DMS153 (cell line): ENCODE data around the gene LPAR2.
A peak's percentile ranks its signal among the peaks of the same experiment; 100 is the strongest.
"Not testable (repeated sequence)": the region's sequence is repeated elsewhere in the genome, so short reads cannot be mapped to it uniquely, and the experiment has no call there.

ENCODE experiments used
- DNase-seq: peaks from one replicate; lab custom pipeline; 2025; lab: John Stamatoyannopoulos, UW

LPAR2 gene

DNA sequence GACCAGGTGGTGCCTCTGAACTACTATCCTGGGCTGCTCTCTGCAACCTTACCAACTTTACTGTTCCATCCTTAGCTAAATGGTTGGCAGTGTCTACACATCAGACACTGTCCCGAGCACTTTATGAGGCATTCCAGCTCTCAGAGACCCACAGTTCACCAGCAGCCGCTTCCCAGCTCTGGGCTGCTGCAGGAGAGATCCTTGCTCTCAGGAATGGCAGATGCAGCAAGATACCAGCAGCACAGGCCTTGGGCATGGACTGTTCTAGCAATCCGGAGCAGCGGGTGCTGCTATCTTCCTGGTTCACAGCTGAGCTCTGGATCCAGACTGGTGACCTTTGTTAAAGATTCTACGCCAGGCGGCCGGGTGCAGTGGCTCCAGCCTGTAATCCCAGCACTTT is 3.3 kb upstream of the LPAR2 start:
- no peak for DNase-seq

DNA sequence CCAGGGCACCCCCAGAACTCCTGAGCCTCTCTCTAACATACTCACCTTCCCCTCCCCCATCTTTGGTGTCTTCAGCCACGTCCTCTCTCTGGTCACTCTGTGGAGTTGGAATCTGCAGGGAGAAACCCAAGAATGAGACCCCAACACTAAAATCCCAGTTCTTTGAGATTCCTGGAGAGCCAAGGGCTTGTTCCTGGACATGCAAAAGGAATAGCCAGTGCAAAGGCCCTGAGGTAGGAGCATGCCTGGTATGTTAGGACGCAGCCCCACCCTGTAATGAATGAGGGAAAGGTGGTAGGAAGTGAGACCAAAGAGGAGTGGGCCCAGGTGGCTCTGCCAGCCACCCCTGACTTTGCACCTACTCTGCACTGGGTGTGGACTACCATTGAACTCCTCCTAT is 2.4 kb upstream of the LPAR2 start:
- DNase-seq, result no peak

DNA sequence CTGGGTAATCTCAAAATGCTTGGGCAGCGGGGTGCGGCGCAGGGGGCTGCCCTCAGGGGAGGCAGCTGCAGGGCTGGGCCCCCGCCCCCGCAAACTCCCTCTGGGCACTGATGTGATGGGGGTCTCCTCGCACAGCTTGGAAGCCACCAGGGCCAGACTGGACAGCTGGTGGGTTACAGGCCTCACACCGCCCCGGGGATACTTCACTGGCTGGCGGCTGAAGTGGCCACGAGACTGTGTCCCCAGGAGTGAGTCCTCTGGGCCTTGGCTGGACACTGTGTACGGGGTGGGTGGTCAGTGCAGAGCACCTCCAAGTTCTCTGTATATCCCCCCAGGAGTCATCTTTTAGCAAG is 2.0 kb upstream of the LPAR2 start:
- no peak for DNase-seq

DNA sequence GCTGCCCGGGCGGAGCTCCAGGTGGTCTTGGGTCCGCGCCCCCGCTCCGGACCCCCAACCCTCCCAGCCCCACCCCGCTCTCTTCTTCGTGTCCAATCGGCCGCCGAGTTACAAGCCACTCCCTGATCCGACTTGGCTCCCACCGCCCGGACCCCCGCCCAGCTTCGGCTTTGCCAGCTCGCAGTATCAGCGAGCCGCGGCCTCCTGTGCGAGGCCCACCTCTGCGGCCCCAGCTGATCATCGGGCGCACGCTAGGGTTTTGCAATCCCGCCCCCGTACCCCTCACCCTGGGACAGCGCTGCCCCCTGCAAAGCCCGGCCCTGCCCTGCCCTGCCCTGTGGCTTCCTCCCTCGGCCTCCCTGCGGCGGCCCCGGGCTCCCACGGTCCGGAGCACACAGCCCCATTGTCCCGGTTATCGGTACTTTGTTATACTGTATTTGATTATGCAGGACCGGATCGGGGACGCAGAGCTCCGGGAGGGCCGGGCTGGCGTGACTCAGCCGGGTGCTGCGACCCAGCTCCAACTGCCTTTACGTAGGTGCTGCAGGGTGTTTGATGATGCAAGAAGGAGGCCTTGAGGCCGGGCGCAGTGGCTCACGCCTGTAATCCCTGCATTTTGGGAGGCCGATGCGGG is 598 bp upstream of the LPAR2 start:
- peak; percentile 31 for DNase-seq

DNA sequence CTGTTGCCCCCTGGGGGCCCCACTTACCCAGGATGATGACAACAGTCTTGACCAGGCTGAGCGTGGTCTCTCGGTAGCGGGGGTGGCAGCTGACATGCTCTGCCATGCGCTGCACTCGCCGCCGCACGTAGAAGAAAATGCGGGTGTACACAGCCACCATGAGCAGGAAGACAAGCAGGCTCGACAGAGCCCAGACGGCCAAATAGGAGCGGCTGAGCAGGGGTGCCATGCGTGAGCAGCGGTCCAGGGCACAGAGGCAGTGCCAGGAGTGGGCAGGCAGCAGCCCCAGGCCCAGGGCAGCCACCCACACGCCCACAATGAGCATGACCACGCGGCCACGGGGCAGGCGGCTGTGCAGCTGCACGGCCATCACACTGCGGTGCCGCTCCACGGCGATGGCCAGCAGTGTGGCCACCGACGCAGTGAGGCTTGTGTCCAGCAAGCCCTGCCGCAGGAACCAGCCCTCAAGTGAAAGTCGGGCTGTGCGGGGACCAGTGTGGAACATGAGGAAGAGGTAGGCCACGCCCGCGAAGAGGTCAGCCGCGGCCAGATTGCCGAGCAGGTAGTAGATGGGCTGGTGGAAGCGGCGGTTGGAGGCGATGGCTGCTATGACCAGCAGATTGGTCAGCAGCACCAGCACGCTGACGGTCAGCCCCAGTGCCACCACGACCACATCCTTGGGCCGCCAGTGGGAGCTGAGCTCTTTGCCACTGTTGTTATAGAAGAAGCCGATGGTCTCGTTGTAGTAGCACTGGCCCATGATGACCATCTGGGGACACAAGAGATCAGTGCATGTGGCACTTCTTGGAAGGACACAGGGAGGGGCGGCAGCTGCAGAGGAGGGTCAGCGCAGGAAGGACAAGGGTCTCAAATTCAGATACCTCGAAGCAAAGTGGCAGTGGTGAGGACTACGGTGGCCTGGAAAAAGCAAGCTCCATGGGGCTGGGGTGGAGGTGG is 1.2 kb downstream of the LPAR2 start:
- no peak for DNase-seq

DNA sequence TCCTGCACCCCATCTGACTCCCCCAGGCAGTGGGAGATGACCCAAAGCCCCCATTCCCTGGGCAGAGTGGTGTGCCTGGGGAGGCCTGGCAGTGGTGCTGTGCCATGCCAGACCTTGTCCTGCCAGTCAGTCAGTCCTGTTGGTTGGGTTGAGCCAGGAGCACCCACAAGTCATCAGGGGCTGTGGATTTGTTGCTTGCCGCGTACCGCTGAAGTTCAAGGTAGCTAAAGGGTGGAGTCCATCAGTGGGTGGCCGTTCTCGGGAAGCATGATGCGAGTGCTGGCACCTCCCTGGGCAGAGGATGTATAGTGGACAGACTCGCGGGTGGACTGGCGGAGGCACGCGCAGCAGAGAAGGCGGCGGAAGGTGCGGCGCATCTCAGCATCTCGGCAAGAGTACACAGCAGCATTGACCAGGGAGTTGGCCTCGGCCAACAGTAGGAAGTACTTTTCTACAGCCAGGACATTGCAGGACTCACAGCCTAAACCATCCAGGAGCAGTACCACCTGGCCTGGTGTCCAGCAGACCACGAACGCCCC is 3.9 kb downstream of the LPAR2 start:
- DNase-seq, result no peak

DNA sequence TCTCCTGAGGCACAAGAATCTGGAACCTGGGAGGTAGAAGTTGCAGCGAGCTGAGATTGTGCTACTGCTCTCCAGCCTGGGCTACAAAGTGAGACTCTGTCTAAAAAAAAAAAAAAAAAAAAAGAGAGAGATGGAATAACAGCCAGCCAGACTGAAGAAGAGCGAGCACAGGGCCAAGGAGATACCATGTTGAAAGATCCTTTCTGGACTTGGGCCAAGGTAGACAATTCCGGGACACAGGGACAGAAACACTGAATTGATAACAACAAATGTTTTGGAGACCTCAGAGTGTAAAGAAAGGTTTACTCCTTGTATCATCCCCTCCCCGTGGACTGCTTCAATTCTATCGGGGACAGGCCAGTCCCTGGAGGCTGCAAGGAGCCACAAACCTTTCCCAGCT is 4.6 kb downstream of the LPAR2 start:
- no peak for DNase-seq

DNA sequence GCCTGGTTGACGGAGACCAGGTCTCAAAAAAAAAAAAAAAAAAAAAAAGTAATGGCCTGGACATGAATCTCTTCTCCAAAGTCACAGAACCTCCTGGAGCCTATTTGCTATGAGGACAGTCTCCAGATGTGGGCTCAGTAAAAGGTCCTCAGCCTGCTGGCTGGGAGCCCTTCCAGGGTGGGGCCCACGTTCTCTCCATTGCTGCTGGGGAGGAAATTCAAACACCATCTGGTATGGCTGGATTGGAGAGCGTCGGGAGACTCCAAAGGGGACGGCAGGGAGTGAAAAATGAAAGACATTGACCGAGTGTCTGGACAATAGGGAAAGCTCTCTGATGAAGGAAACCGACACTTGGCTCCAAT is 8.2 kb downstream of the LPAR2 start:
- DNase-seq, result no peak

DNA sequence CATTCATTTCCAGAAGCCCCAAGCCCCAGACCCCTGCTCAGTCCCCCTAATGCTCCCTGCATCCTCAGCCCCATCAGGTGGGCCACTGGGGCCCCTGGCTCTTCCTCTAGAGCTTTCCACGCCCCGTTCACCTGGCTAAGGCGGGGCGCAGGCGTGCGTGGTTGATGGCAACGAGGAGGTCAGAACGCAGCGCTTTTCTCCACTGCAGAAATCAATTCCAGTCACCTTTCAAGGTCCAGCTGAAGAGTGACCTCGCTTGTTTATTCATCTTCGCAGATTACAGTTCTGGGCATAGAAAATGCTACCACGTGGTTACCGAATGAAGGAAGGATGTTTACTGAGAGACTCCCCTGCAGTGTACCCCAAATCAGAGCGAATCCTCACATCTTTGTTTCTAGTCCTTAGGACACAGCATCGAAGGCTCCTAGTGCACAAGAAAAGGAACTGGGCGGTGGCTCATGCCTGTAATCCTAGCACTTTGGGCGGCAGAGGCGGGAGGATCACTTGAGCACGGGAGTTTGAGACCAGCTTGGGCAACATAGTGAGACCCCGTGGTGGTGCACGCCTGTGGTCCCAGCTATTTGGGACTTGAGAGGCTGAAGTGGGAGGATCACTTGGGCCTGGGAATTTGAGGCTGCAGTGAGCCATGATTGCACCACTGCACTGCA is 8.7 kb downstream of the LPAR2 start:
- DNase-seq, result no peak

DNA sequence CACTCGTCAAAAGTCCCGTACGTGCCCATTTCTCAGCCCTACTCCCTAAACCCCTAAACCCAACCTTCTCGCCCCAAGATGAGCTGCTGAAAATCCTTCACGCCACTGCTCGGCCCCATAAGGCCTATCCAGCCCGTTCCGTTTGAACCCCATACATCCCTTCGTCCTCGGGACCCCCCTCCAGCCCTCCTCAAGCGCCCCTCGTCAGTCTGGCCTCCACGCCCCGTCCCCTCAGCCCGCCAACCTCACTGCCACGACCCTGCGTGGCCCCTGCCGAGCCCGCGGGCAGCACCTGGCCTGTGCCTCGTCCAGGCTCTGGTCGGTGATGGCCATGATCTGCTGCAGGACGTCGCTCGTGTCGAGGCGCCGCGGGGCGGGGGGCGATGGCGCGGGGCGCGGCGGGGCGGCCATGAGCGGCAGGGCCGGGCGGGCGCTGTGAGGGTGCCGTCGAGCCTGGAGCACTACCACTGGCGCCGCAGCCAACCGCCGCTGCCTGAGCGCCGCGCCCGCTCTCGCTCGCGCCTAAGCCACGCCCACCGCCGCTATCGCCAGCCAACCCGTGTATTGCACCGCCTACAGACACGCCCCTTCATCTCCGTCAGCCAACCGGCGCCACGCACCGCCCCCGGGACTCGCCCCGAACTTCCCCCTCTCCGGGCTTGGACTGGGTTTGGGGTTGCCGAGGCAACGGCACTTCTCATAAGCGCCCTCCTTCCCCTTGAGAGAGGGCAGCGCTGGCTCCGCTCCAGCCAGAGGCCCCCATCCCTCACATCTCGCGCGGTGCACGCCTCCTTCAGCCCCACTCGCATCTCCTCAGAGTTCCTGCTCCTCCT is 9.6 kb downstream of the LPAR2 start, which contains the start of gene PBX4:
TSS of gene PBX4 (minus strand) at position 469 of the 833 bp plus-strand sequence. CDS start at position 411, 58 bp downstream.
- peak; percentile 85 for DNase-seq

DNA sequence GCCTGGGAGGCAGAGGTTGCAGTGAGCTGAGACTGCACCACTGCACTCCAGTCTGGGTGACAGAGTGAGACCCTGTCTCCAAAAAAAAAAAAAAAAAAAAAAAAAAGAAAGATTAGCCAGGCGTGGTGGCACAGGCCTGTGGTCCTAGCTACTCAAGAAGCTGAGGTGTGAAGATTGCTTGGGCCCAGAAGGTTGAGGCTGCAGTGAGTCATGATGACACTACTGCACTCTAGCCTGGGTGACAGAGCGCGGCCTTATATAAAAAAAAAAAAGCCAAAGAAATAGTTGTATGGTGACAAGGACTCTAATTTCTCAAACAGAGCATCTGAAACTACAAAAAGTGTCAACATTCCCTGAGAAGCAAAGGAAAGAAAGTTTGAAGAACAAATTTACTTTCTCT is 12.9 kb downstream of the LPAR2 start:
- DNase-seq, result no peak

DNA sequence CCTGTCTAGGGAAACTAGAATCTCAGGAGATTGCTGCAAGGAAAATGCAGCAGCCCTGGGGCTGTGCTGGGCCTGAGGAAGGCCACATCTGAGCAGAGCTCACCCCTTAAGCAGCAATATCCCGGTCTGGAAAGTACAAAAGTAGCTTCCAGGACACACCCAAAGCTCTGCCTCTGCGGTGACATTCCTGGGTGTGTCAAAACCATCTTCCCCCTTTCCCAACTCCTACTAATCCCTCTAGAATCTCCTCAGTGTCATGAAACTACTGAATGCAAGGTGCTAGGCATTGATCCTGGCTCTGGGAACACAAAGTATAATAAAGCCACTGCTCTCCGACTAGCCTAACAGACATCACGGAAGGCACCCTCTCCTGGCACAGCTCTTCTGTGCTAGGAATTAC is 14.5 kb downstream of the LPAR2 start:
- DNase-seq, result no peak

DNA sequence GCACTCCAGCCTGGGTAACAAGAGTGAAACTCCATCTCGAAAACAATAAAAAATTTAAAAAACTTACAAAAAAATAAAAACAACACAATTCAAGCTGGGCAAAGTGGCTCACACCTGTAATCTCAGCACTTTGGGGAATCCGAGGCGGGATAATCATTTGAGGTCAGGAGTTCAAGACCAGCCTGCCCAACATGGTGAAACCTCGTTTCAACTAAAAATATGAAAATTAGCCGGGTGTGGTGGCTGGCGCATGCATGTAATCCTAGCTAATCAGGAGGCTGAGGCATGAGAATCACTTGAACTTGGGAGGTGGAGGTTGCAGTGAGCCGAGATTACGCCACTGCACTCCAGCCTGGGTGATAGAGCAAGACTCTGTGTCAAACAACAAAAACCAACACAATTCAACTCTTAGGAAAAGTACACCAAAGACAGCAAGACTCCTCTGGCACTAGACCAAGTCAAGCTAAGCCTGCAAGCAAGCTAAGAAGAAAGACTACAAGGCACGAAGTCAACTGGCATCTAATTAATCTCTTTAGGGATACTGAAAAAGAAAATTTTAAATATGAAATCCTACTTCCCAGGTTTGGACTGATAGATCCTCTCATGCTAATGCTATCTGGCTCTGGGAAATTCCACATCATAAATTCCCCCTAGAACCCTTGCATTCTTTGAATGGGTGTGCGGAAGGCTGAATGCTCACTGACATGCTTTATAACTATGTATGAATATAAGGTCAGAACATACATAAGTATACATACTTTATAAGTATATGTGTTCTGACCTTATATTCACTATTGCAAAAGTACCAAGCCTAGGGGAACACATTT is 17.4 kb downstream of the LPAR2 start:
- DNase-seq, result no peak

DNA sequence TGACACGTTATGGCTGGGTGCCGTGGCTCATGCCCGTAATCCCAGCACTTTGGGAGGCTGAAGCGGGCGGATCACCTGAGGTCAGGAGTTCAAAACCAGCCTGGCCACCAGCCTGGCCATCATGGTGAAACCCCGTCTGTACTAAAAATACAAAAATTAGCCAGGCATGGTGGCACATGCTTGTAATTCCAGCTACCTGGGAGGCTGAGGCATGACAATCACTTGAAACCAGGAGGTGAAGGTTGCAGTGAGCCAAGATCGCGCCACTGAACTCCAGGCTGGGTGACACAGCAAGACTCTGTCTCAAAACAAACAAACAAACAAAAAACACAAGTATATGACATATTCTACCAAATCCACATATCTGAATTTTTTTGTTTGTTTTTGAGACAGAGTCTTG is 21.3 kb downstream of the LPAR2 start:
- not testable (repeated sequence) for DNase-seq

DNA sequence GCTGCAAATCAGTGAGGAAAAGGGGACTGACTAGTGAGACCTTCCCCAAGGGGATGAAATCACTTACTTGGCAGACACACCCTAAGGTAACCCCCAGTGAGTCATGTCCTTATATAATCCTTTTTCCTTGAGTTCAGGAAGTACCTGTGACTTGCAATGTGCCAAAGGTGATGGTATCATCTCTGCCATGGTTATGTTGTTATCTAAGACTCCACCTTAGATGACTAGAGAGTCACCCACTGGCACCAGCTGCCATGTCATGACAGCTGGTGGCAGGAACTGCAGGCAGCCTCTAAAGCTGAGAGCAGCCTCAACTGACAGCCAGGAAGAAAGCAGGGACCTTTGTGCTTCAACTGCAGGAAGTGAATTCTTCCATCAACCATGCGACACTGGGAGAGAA is 22.0 kb downstream of the LPAR2 start:
- no peak for DNase-seq

DNA sequence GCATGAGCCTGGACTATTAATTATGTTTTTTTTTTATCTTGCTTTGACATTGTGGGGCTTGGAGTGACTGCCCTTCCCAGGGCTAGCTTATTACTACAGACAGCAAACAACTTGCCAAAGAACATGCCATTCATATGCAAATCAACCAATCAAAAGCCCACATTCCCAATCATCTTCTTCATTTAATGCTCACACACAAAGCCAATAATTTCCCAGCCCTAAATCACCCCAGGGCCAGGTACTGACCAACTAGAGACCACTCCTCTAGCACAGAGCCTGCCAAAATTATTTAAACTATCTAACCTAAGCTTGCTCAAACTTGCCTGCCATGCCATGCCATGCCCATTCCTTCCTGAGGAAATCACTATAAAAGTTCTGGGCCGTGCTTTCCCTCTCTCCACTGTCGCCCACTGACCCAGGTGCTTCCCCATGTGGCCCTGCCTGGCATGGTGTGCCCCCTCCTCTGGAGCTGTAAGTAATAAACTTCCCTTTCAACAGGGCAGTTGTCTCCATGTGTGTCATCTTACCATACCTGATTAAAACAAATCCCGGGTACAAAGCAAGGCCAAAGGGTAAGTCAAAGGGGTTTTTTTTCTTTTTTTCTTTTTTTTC is 25.2 kb downstream of the LPAR2 start:
- no peak for DNase-seq

DNA sequence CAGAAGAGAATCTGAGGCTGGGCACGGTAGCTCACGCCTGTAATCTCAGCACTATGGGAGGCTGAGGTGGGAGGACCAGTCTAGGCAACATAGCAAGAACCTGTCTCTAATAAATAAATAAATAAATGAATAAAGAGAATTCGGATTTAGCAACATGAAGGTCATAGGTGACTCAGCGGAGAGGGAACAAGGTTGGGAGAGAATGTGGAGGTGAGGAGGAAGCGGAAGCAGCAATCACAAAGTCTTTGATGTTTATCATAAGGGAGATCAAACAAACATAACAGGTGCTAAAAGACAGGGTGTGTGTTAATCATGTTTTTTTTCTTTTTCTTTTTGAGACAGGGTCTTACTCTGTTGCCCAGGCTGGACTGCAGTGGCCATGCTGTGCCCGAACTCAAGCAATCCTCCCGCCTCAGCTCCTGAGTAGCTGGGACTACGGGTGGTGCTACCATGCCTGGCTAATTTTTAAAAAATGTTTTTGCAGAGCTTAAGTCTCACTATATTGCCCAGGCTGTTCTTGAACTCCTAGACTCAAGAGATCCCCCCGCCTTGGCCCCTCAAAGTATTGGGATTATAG is 25.8 kb downstream of the LPAR2 start:
- DNase-seq, result no peak

DNA sequence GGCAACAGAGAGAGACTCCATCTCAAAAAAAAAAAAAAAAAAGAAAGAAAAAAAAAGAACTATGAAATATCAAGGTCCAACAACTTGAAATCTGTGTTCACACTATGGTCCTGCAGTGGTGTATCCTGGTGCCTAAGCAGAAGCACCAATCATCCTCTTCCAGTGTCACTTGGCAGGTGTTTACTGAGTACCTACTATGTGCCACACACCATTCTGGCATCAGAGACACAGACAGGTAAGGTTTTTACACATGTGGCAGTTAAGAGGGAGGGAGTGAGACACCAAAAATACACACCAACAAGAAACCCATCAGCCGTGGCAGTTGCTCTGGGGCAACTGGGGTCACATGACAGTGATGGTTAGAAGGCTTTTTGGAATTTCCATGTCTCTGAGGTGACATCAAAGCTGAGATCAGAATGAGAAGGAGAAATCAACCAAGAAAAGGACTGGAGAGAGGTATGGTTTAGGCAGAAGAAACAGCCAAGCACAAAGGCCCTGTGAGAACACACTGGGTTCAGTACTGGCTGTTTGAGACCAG is 27.2 kb downstream of the LPAR2 start:
- DNase-seq, result no peak

DNA sequence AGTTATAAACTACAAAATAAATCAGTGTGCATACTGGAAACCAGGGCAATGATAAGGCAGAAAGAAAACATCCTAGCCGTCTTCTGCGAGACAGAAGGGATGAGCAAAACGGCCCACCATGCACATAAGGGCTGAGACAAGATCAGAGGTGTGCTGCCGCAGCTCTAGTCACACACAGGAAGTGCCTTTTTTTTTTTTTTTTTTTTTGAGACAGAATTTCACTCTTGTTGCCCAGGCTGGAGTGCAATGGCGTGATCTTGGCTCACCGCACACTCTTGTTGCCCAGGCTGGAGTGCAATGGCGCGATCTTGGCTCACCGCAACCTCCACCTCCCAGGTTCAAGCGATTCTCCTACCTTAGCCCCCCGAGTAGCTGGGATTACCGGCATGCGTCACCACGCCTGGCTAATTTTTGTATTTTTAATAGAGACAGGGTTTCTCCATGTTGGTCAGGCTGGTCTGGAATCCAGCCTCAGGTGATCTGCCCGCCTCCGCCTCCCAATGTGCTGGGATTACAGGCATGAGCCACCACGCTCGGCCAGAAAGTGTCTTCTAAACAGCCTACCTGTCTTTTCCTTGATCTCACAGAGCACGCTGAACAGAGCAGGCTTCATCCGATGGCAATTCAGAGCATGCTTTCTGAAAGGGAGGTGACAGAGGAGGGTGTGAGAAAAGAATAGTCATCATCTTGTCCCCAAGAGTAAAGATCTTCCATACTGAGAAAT is 29.1 kb downstream of the LPAR2 start:
- not testable (repeated sequence) for DNase-seq
